ENCODE data around the gene ELMOD1. TPM values are rescaled to one million over a fixed set of nuclear protein-coding genes. Genes with fewer than 3 reads are reported as not detected.
A peak's percentile ranks its signal among the peaks of the same experiment; 100 is the strongest.

ELMOD1 gene
- total and polyA plus RNA-seq, 2 experiments from 2014 or later = 1.2 to 1.6 TPM

DNA sequence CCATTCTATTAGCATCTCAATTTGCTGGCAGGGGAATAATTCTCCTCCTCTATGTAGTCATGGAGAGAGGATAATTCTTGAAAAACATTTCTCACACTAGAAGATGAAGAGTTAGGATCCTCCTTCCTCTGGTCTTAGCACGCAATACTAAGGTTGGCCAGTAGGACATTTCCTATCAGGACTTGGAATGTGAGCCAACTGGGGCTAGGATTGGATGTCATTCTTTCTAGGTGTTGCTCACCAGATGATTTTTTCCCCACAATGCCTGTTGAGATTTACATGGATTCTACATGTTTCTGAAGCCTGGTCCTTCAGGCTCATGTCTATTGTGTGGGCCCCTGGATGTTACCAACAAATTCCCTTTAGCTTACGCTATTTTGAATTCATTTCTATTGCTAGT, 92.9 kb downstream of the ELMOD1 start:
- Histone ChIP-seq H4K20me1 (replicated peaks; ENCODE audit: insufficient read depth) (no peaks in the 10 kb centered on the region), H3K27ac (ENCODE audit: low read depth) (no peak overlapping the region), H3K4me2 (no peak overlapping the region), H3K36me3 (ENCODE audit: insufficient read depth) (no peaks in the 10 kb centered on the region), H3K9me2 (ENCODE audit: insufficient read depth) (no peaks in the 10 kb centered on the region), H3F3A (replicated peaks; ENCODE audit: low read depth) (no peaks in the 10 kb centered on the region), H3K4me3 (no peak overlapping the region), H3K79me2 (replicated peaks; ENCODE audit: insufficient read depth) (no peaks in the 10 kb centered on the region), H3K4me1 (ENCODE audit: insufficient read depth) (no peaks in the 10 kb centered on the region), H3K27me3 (ENCODE audit: insufficient read depth) (no peaks in the 10 kb centered on the region), H2AFZ (no peak overlapping the region)
- no peak overlapping the region for H3K4me3 Mint-ChIP-seq
- H3K36me3 Mint-ChIP-seq (ENCODE audit: low read depth) = no peaks in the 10 kb centered on the region
- peaks cover 3% of the 10 kb centered on the region; the same call in 2 of the 3 replicates for H3K4me1 Mint-ChIP-seq
- ATAC-seq = peak; percentile 93
- DNase-seq (ENCODE audit: low spot score) = peak; percentile 88
- TF ChIP-seq JUNB (IDR thresholded peaks at IDR 0.05; ENCODE audit: unreplicated experiment) (no peak), ZNF114 (CRISPR knock-in tag; IDR thresholded peaks at IDR 0.05) (no peak)
- TF ChIP-seq, protein P1, sequence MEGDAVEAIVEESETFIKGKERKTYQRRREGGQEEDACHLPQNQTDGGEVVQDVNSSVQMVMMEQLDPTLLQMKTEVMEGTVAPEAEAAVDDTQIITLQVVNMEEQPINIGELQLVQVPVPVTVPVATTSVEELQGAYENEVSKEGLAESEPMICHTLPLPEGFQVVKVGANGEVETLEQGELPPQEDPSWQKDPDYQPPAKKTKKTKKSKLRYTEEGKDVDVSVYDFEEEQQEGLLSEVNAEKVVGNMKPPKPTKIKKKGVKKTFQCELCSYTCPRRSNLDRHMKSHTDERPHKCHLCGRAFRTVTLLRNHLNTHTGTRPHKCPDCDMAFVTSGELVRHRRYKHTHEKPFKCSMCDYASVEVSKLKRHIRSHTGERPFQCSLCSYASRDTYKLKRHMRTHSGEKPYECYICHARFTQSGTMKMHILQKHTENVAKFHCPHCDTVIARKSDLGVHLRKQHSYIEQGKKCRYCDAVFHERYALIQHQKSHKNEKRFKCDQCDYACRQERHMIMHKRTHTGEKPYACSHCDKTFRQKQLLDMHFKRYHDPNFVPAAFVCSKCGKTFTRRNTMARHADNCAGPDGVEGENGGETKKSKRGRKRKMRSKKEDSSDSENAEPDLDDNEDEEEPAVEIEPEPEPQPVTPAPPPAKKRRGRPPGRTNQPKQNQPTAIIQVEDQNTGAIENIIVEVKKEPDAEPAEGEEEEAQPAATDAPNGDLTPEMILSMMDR (conservative IDR thresholded peaks at IDR 0.05; ENCODE audit: low read depth in 2 of 2) = peak; percentile 53 to 60
- no peak overlapping the region for H3K27ac Mint-ChIP-seq
- H3K9me3 Mint-ChIP-seq = no peaks in the 10 kb centered on the region
- no peaks in the 10 kb centered on the region for H3K27me3 Mint-ChIP-seq (ENCODE audit: insufficient read depth, low read depth, poor library complexity)

DNA sequence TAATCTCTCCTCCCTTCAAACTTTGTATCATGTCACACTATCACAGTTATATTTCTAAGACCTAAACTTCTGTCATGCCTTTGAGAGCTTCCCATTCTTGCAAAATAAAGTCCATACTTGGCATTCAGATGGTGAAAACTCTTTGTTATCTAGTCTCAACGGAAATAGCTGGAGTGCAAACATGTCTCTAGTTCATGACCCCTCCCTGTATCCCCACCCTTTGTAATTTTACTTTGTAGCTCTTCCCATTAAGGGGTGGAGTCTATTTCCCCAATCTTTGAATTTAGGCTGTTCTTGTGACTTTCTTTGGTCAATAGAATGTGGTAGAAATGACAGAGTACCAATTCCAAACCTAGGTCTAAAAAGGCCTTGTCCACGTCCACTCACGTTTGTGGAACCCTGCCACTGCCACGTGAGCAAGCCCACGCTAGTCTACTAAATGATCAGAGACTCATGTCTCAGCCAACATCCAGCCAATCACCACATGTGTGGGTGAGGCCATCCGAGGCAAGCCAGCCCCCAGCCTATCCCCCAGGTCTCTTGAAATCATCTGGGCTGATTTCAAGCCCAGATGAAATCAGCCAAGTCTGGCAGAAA, 97.5 kb downstream of the ELMOD1 start:
- no peaks in the 10 kb centered on the region for H3K4me1 ChIP-seq (ENCODE audit: insufficient read depth)
- no peaks in the 10 kb centered on the region for H3K9me2 ChIP-seq (ENCODE audit: insufficient read depth)
- H3K36me3 ChIP-seq (ENCODE audit: insufficient read depth) = no peaks in the 10 kb centered on the region
- H3K4me3 ChIP-seq = no peak overlapping the region
- Mint-ChIP-seq H3K4me1 (peaks cover 3% of the 10 kb centered on the region; the same call in 2 of the 3 replicates), H3K9me3 (no peaks in the 10 kb centered on the region; the same call in 2 of the 3 replicates), H3K4me3 (no peak overlapping the region), H3K27ac (no peak overlapping the region), H3K36me3 (ENCODE audit: low read depth) (no peaks in the 10 kb centered on the region), H3K27me3 (ENCODE audit: insufficient read depth, low read depth, poor library complexity) (no peaks in the 10 kb centered on the region)
- no peak overlapping the region for H3K4me2 ChIP-seq
- H3K27me3 ChIP-seq (ENCODE audit: insufficient read depth) = no peaks in the 10 kb centered on the region
- peak overlapping the region; percentile 28 for H2AFZ ChIP-seq
- DNase-seq (ENCODE audit: low spot score) = no peak
- no peak overlapping the region for H3K27ac ChIP-seq (ENCODE audit: low read depth)
- no peaks in the 10 kb centered on the region for H4K20me1 ChIP-seq (replicated peaks; ENCODE audit: insufficient read depth)
- H3F3A ChIP-seq (replicated peaks; ENCODE audit: low read depth) = no peaks in the 10 kb centered on the region
- no peaks in the 10 kb centered on the region for H3K79me2 ChIP-seq (replicated peaks; ENCODE audit: insufficient read depth)
- no peak for ATAC-seq
- TF ChIP-seq ZNF114 (CRISPR knock-in tag; IDR thresholded peaks at IDR 0.05) = no peak
- TF ChIP-seq, protein P2, sequence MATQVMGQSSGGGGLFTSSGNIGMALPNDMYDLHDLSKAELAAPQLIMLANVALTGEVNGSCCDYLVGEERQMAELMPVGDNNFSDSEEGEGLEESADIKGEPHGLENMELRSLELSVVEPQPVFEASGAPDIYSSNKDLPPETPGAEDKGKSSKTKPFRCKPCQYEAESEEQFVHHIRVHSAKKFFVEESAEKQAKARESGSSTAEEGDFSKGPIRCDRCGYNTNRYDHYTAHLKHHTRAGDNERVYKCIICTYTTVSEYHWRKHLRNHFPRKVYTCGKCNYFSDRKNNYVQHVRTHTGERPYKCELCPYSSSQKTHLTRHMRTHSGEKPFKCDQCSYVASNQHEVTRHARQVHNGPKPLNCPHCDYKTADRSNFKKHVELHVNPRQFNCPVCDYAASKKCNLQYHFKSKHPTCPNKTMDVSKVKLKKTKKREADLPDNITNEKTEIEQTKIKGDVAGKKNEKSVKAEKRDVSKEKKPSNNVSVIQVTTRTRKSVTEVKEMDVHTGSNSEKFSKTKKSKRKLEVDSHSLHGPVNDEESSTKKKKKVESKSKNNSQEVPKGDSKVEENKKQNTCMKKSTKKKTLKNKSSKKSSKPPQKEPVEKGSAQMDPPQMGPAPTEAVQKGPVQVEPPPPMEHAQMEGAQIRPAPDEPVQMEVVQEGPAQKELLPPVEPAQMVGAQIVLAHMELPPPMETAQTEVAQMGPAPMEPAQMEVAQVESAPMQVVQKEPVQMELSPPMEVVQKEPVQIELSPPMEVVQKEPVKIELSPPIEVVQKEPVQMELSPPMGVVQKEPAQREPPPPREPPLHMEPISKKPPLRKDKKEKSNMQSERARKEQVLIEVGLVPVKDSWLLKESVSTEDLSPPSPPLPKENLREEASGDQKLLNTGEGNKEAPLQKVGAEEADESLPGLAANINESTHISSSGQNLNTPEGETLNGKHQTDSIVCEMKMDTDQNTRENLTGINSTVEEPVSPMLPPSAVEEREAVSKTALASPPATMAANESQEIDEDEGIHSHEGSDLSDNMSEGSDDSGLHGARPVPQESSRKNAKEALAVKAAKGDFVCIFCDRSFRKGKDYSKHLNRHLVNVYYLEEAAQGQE (IDR thresholded peaks at IDR 0.05; ENCODE audit: unreplicated experiment) = no peak
- no peak for TF ChIP-seq EZH2phosphoT487 (IDR thresholded peaks at IDR 0.05; ENCODE audit: unreplicated experiment)
- TF ChIP-seq NANOG (IDR thresholded peaks at IDR 0.05; ENCODE audit: borderline replicate concordance) = no peak
- TF ChIP-seq EZH2 (IDR thresholded peaks at IDR 0.05; ENCODE audit: low read depth, unreplicated experiment) = no peak
- TF ChIP-seq, protein P3, sequence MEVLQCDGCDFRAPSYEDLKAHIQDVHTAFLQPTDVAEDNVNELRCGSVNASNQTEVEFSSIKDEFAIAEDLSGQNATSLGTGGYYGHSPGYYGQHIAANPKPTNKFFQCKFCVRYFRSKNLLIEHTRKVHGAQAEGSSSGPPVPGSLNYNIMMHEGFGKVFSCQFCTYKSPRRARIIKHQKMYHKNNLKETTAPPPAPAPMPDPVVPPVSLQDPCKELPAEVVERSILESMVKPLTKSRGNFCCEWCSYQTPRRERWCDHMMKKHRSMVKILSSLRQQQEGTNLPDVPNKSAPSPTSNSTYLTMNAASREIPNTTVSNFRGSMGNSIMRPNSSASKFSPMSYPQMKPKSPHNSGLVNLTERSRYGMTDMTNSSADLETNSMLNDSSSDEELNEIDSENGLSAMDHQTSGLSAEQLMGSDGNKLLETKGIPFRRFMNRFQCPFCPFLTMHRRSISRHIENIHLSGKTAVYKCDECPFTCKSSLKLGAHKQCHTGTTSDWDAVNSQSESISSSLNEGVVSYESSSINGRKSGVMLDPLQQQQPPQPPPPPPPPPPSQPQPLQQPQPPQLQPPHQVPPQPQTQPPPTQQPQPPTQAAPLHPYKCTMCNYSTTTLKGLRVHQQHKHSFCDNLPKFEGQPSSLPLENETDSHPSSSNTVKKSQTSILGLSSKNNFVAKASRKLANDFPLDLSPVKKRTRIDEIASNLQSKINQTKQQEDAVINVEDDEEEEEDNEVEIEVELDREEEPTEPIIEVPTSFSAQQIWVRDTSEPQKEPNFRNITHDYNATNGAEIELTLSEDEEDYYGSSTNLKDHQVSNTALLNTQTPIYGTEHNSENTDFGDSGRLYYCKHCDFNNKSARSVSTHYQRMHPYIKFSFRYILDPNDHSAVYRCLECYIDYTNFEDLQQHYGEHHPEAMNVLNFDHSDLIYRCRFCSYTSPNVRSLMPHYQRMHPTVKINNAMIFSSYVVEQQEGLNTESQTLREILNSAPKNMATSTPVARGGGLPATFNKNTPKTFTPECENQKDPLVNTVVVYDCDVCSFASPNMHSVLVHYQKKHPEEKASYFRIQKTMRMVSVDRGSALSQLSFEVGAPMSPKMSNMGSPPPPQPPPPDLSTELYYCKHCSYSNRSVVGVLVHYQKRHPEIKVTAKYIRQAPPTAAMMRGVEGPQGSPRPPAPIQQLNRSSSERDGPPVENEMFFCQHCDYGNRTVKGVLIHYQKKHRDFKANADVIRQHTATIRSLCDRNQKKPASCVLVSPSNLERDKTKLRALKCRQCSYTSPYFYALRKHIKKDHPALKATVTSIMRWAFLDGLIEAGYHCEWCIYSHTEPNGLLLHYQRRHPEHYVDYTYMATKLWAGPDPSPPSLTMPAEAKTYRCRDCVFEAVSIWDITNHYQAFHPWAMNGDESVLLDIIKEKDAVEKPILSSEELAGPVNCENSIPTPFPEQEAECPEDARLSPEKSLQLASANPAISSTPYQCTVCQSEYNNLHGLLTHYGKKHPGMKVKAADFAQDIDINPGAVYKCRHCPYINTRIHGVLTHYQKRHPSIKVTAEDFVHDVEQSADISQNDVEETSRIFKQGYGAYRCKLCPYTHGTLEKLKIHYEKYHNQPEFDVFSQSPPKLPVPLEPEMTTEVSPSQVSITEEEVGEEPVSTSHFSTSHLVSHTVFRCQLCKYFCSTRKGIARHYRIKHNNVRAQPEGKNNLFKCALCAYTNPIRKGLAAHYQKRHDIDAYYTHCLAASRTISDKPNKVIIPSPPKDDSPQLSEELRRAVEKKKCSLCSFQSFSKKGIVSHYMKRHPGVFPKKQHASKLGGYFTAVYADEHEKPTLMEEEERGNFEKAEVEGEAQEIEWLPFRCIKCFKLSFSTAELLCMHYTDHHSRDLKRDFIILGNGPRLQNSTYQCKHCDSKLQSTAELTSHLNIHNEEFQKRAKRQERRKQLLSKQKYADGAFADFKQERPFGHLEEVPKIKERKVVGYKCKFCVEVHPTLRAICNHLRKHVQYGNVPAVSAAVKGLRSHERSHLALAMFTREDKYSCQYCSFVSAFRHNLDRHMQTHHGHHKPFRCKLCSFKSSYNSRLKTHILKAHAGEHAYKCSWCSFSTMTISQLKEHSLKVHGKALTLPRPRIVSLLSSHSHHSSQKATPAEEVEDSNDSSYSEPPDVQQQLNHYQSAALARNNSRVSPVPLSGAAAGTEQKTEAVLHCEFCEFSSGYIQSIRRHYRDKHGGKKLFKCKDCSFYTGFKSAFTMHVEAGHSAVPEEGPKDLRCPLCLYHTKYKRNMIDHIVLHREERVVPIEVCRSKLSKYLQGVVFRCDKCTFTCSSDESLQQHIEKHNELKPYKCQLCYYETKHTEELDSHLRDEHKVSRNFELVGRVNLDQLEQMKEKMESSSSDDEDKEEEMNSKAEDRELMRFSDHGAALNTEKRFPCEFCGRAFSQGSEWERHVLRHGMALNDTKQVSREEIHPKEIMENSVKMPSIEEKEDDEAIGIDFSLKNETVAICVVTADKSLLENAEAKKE (CRISPR knock-in tag; IDR thresholded peaks at IDR 0.05) = no peak
- TF ChIP-seq POLR2AphosphoS5 (IDR thresholded peaks at IDR 0.05; ENCODE audit: low read depth) = no peak
- TF ChIP-seq CREB1 (CRISPR knock-in tag; IDR thresholded peaks at IDR 0.05; ENCODE audit: low read depth) = no peak
- no peak for TF ChIP-seq STAT1 (IDR thresholded peaks at IDR 0.05; ENCODE audit: unreplicated experiment)

All from GM23338 (cell line).